Stimulated activated CD4-positive, alpha-beta T cell treated with anti-CD3 and anti-CD28 coated beads, Interleukin-4, amount 100 ng/mL, for 48 hours (primary cell): ENCODE results near the gene CALCA.
"Not testable (repeated sequence)": the region's sequence is repeated elsewhere in the genome, so short reads cannot be mapped to it uniquely, and the experiment has no call there.

Experiments used
- DNase-seq, 2 donors: peaks; one replicate each; pipeline ENCODE4 v3.0.0-alpha.2; 2020; ENCODE audit warnings: low read depth in 2 of 2

Gene CALCA

DNA sequence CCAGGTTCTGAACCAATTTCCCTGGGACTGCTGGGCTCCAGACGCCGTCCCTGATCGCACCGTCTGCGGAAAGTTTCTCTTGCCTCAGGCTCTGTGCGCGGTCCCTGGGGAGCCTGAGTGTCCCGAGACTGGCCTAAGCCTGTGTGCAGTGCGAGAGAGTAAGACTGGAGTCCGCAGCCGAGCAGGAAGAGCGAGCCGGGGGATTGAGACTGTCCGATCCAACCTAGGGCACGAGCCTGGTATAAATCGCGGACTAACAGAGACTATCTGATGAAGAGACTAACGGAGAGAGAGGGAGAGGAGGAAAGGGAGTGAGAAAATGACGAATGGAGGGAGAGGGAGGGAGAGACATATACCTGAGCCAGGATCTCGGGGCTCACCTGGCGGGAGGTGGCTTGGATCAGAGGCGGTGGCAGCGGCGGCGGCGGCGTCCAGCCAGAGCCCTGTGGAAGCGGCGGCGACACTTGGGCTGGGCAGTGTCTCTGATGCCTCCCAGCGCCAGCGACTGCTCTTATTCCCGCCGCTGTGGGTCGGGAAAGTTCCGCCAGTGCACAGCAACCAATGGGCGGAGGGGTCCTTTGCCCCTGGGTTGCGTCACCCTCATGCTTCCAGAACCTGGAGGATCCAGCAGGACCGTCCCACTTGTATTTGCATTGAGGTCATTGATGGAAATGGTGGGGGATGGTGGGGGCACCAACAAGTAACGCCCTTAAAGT lies at the start of gene CALCA:
Gene CALCA, minus strand, starts transcription at position 487 of the 716 bp plus-strand sequence. CDS start 1,159 bp downstream, outside the sequence.
- no peak for DNase-seq

DNA sequence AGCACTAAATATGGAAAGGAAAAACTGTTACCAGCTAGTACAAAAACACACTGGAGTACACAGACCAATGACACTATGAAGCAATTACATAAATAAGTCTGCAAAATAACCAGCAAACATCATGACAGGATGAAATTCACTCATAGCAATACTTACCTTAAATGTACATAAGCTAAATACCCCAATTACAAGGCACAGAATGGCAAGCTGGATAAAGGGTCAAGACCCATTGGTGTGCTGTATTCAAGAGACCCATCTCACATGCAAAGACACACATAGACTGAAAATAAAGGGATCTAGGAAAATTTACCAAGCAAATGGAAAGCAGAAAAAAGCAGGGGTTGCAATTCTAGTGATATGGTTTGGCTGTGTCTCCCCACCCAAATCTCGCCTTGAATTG lies 44.0 kb upstream of the CALCA start:
- no peak for DNase-seq

DNA sequence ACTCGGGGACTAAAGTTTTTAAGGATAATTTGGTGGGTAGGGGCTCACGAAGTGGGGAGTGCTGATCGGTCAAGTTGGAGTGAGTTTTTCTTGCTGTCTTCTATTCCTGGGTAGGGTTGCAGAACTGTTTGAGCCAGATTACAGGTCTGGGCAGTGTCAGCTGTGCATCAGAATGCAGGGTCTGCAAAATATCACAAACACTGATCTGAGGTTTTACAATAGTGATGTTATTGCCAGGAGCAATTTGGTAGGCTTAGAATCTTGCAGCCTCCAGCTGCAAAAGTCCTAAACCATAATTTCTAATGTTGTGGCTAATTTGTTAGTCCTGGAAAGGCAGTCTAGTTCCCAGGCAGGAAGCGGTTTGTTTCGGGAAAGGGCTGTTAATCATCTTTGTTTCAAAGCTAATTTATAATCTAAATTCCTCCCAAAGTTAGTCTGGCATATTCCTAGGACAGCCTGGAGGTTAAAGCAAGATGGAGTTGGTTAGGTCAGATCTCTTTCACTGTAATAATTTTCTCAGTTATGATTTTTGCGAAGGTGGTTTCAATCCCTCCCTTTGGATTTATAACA lies 39.7 kb upstream of the CALCA start:
- DNase-seq, result no peak

- no peak for DNase-seq
Measured at GRCh38 chr11:15010865-15011264, 38.7 kb upstream of the CALCA start.

- DNase-seq, result no peak
Measured at GRCh38 chr11:15006139-15006759, 34.1 kb upstream of the CALCA start.

- not testable (repeated sequence) for DNase-seq
Measured at GRCh38 chr11:14988133-14988532, 16.0 kb upstream of the CALCA start.

- no peak for DNase-seq
Measured at GRCh38 chr11:14981507-14981906, 9.4 kb upstream of the CALCA start.

GRCh38 chr11:14980854-14981253 lies 8.7 kb upstream of the CALCA start:
- DNase-seq, result no peak

DNA sequence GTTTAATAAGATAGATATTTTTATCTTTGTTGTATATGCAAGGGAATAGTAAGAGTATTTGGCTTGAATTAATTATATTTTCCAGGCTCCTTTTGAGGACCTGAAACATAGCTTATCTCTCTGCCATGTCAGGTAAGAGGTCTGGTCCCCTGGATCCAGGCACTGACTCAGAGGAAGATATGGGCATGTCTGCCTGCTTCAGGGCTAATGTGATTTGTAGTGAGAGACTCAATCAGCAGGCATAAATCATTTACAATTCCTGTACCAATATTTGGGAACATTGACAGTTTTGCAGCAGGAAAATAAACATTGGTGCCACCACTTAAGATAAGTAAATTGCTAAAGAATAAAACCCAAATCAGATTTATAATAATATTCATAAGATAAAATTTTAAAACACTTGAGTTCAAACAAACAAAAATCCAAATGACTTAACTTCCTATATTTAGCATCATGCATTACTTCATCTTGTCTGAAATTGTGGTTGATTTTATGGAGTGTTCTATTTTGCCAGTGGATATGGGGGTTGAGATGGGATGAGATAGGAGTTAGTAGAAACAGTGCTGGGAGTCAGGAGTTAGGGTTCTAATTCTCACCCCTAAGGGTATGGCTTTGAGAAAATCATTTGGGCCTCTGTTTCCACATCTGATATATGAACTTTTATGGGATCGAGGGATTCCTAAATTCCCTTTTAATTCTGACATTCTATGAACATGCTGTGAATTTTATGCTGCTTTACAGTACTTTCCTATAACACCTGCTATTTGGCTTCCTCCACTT lies 5.1 kb upstream of the CALCA start:
- DNase-seq, result no peak

- no peak for DNase-seq
Measured at GRCh38 chr11:14975252-14975587, 3.1 kb upstream of the CALCA start.

GRCh38 chr11:14974515-14975251 lies 2.5 kb upstream of the CALCA start:
- peak; percentile 53 to 54 for DNase-seq

- peak; percentile 19 to 22 for DNase-seq
Measured at GRCh38 chr11:14973621-14974514, 1.7 kb upstream of the CALCA start.

DNA sequence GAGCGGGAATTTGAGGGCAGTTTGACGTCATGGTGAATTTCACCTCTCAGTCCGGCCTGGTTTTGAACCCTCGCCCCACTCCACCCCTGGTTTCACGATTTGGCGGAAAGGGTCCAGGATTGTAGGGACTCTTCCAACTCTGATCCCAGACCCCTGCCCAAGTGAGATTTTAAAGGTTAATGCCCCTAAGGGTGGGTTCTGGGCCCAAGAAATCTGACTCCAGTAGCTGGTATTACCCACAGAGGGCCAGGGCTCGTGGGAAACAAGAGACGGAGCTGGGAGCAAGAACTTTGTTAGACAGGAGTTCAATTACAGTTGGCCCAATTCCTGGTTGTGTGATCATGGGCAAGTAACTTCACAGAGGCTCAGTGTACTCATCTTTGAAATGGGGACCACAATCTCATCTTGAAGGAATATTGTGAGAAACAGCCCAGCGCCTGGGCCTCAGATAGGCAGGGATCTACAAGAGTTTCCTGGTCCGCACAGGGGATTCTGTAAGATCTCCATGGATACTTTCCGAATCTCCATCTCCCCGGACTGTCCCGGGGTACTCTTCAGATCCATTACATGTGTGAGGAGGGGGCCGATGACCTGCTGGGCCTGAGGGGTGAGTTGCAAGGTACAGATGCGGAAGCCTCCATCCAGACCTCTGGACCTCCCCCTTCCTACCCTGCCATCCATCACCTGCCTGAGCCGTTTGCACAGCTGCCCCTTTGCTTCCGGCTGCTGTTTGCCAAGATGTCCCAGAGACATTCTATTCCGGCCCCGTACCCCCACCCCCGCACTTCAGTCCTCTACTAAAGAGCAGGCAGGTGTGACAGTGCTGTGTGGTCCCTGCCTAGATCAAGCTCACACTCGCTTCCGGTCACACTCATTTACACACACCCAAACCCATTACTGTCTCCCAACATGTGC lies 687 bp upstream of the CALCA start:
- DNase-seq, result no peak

GRCh38 chr11:14969901-14970323 lies 2.2 kb downstream of the CALCA start:
- DNase-seq, result peak; percentile 69 to 84

GRCh38 chr11:14967581-14968243 lies 4.4 kb downstream of the CALCA start:
- DNase-seq, result no peak

- no peak for DNase-seq
Measured at GRCh38 chr11:14956111-14956510, 16.0 kb downstream of the CALCA start.

- no peak for DNase-seq
Measured at GRCh38 chr11:14954581-14954980, 17.6 kb downstream of the CALCA start.

DNA sequence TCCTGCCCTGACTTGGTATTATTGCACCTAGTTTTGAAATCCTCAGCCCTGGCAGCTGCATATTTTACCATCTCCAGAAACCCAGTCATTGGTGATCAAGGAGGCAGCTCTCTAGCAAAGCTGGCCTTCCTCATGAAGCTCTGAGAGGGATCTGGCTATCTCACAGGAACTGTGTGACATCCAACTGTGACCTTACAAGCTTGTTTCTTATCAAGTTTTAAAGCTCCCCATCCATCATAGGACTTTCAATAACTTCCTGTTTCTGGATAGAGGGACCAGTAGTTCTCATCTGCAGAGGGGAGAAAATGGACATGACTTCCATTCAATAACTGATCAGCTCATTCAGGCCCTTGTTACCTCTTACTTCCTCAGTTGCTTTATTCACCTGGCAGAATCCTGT lies 18.2 kb downstream of the CALCA start:
- no peak for DNase-seq
